ENCODE data around the gene WWC1.

Gene WWC1

GRCh38 chr5:168486136-168486879 lies 194.9 kb downstream of the WWC1 start, which contains the start of gene RARS1:
RARS1 (plus strand) TSS chr5:168486471; CDS start chr5:168486499, 28 bp downstream.
- DNase-seq (ENCODE audit: low read depth in 2 of 2) = peak; percentile 81 to 83

DNA sequence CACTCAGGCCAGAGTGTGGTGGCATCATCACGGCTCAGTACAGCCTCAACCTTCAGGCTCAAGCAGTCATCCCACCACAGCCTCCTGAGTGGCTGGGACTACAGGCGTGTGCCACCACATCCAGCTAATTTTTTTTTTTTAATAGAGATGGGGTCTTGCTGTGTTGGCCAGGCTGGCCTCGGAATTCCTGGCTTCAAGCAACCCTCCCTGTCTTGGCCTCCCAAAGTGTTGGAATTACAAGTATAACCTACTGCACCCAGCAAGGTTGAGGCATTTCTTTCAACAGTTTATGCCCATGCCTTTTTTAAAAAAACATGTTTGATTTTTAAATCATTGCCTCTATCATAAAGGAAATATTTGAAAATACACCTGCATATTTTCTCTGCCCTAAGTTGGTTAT lies 197.6 kb downstream of the WWC1 start:
- DNase-seq (ENCODE audit: low read depth in 2 of 2) = no peak

DNA sequence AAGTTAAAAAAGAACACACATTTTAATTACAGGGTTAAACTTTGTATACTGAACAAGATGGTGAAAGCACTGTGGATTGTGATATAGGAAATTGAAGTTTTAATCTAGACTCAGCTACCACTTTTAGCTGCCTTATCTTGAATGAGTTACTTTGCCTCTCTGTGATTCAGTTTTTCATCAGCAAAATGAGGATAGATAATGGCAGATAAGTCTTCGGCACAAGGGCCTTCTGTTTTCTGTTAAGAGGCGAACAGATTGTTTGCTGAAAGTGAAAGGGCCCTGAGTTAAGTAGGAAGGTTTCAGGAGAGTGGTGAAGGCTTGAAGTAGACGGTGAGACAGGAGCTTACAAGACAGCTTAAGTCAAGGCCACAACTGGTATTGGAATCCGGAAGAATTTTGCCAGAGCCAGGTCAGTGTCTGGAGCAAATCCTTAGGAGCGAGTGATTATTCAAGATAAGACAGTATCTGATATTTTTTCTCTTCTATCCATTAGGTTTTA lies 202.7 kb downstream of the WWC1 start:
- DNase-seq (ENCODE audit: low read depth in 2 of 2) = no peak

- no peak for DNase-seq (ENCODE audit: low read depth in 2 of 2)
These were observed 211.3 kb downstream of the WWC1 start for GRCh38 chr5:168502563-168503237.

DNA sequence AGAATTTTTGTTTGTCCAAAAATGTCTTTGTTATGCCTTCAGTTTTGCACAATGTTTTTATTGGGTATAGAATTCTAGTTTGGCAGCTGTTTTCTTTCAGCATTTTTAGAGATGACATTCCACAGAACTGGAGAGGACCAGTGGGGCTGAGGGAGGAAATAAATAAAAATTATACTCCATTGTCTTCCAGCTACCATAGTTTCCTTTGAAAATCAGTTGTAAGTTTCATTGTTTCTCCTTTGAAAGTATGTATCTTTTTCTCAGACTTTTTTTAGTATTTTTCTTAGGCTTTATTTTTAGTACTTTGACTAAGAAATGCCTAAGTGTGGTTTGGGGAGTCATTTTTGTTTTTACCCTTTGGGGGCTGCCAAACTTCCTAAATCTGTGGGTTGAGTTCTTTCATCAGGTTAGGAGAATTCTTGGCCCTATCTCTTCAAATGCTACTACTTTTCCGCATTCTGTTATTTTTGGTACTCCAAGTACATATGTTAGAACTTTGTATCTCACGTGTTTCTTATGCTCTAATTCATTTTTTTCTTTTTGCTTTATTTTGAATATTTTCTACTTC lies 222.5 kb downstream of the WWC1 start:
- no peak for DNase-seq (ENCODE audit: low read depth in 2 of 2)

Data from fibroblast of skin of left quadriceps (primary cell).